Spleen (tissue), 11 donors: ENCODE data around the gene RNF14. TPM values are rescaled to one million over a fixed set of nuclear protein-coding genes. Genes with fewer than 3 reads are reported as not detected.

Source experiments
- DNase-seq: peaks from one replicate; pipeline ENCODE4 v3.0.0-alpha.2; 2020
- H3K27ac ChIP-seq, 8 donors: fragments of 200-600 bp; sonication (generic) in 7 of 8; 1 replicate in 4 of 8; 2 replicates in 4 of 8; pipeline versions ENCODE4 v1.5.0 to v1.8.0; 2016 to 2021; ENCODE audit warnings: inconsistent platforms in 4 of 8, mild to moderate bottlenecking in 4 of 8, moderate library complexity in 1 of 8
- H3K27me3 ChIP-seq, 7 donors: fragments of 200-600 bp; sonication (generic) in 6 of 7; replicated peaks in 1 of 7; 1 replicate in 4 of 7; 2 replicates in 3 of 7; pipeline versions ENCODE4 v1.5.0 to v1.8.0; 2016 to 2021; ENCODE audit warnings: inconsistent platforms in 3 of 7, mild to moderate bottlenecking in 1 of 7
- H3K36me3 ChIP-seq, 6 donors: fragments of 200-600 bp; sonication (generic) in 5 of 6; 1 replicate in 4 of 6; 2 replicates in 2 of 6; pipeline versions ENCODE4 v1.5.0 to v1.8.0; 2016 to 2021; ENCODE audit warnings: inconsistent platforms in 2 of 6
- H3K4me1 ChIP-seq, 6 donors: fragments of 200-600 bp; sonication (generic) in 5 of 6; 1 replicate in 3 of 6; 2 replicates in 3 of 6; pipeline versions ENCODE4 v1.5.0 to v1.8.0; 2016 to 2021; ENCODE audit warnings: inconsistent platforms in 3 of 6
- H3K4me3 ChIP-seq, 8 donors: fragments of 200-600 bp; sonication (generic) in 7 of 8; 1 replicate in 4 of 8; 2 replicates in 4 of 8; pipeline versions ENCODE4 v1.5.0 to v1.8.0; 2016 to 2021; ENCODE audit warnings: inconsistent platforms in 4 of 8, mild to moderate bottlenecking in 4 of 8, moderate library complexity in 2 of 8
- H3K9me3 ChIP-seq, 8 donors: fragments of 200-600 bp; sonication (generic) in 7 of 8; 1 replicate in 4 of 8; 2 replicates in 4 of 8; pipeline versions ENCODE4 v1.5.0 to v1.8.0; 2016 to 2021; ENCODE audit warnings: inconsistent platforms in 4 of 8
- POLR2A ChIP-seq, 3 donors: fragments of 450-650 bp; IDR thresholded peaks; one replicate each; pipeline ENCODE4 v1.5.1; 2017; ENCODE audit warnings: antibody characterized with exemption in 3 of 3, mild to moderate bottlenecking in 1 of 3
- POLR2AphosphoS5 ChIP-seq, 3 donors: sonication (generic); formaldehyde crosslinking; IDR thresholded peaks; one replicate each; pipeline ENCODE4 v1.5.1; 2017; ENCODE audit warnings: antibody characterized with exemption in 3 of 3
- WGBS, 5 donors: extraction: QIAGEN DNeasy Blood & Tissue Kit in 3 of 5; methylation state at CpG; one replicate each; pipeline versions ENCODE4 v1.1.5 to v1.1.7; 2013 to 2018; 5-methylcytosine and 5-hydroxymethylcytosine counted together
- intact Hi-C: fragments of 100-400 bp; cut with DNase I; formaldehyde crosslinking; loops from one replicate; pipeline ENCODE4 v1.15.0; 2023; ENCODE audit warnings: low total_unique reads
- polyA plus RNA-seq, 3 donors: library from polyadenylated mRNA; stranded (reverse); fragments of 200-250 nt; gene quantifications; one replicate each; pipeline ENCODE4 v1.2.1, GENCODE V29; 2013
- total RNA-seq, 7 donors: library from RNA; depleted of rRNA in 3 of 7; stranded (reverse); fragments of >200 nt in 3 of 7; fragmentation: NEBNext Ultra II Directional in 4 of 7; extraction: Animal tissue kit (Norgen Biotek cat#: 25700) in 4 of 7; gene quantifications; one replicate each; pipeline versions ENCODE4 v1.1.0 to v1.2.1, GENCODE V29; 2016 to 2021
- TF ChIP-seq, protein P1 (sequence below), 11 experiments: fragments of 200-600 bp in 7 of 11; fragments of 450-650 bp in 4 of 11; sonication (generic) in 4 of 11; IDR thresholded peaks in 8 of 11; conservative IDR thresholded peaks in 3 of 11; 1 replicate in 7 of 11; 2 replicates in 4 of 11; pipeline versions ENCODE4 v1.4.0 to v1.8.0; 2016 to 2021; ENCODE audit warnings: antibody characterized with exemption in 11 of 11, inconsistent platforms in 4 of 11, mild to moderate bottlenecking in 1 of 11
- donor health status: healthy with polysubstance abuse.
- donor health status: DM: no; HTN: no; CAD: no; lungs with moderate emphysema.
- donor health status: DM: no; HTN: no; CAD: no.
- donor health status: Bipolar disorder and iron deficiency.
- donor health status: healthy.
- donor health status: DM: no; HTN: no; CAD: no.
- donor health status: DM: yes; HTN: yes; CAD: no.

Gene RNF14
- total and polyA plus RNA-seq, 10 donors = 13.6 to 60.2 (median 45.3) TPM

DNA sequence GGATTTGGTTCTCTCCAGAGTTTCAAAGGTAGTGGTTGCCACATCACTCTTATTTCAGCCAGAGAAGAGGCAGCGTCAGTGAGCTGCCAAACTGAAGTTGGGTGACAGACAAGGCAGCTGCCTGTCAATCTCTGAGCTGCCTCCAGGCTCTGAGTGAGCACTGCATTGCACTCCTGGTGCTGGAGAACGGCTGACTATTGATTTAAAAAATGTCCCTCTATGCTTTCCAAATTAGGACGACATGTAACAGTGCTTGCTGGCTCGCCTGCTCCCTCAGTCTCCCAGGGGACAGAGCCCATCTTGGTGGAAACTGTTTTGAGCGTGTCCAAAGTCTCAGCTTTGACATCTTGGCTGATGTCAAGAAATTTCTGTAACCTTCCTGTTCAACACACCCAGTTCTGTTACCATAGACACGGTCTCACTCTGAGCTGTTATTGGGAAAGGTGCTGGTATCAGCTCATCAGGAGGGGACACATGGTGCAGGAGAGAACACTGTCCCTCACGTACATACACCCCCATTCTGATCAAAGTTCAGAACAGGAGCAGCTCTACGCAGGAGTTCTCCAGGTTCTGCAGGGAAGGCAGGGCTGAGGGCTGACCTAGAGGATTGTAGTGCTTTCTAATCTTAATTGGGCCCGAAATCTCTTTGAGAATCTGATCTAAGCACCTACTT lies 26.6 kb upstream of the RNF14 start:
- Histone ChIP-seq H3K4me3 (no peak overlapping the region), H3K9me3 (no peaks in the 10 kb centered on the region), H3K36me3 (peaks cover 0 to 62% (median 28%) of the 10 kb centered on the region in 6 donors), H3K4me1 (peaks cover 4 to 71% (median 44%) of the 10 kb centered on the region in 6 donors), H3K27me3 (no peaks in the 10 kb centered on the region), H3K27ac (peak overlapping the region in 5 of 8 donors; percentile 20 to 82 (median 65))
- DNase-seq = no peak
- intact Hi-C loops = no loop called here
- TF ChIP-seq POLR2A (IDR thresholded peaks at IDR 0.05) = no peak
- peak in 1 of 3 donors; percentile 1 for TF ChIP-seq POLR2AphosphoS5 (IDR thresholded peaks at IDR 0.05)
- 82 to 89% (median 85%) methylated on average over 9 of the region's 9 CpGs for WGBS, 5 donors

DNA sequence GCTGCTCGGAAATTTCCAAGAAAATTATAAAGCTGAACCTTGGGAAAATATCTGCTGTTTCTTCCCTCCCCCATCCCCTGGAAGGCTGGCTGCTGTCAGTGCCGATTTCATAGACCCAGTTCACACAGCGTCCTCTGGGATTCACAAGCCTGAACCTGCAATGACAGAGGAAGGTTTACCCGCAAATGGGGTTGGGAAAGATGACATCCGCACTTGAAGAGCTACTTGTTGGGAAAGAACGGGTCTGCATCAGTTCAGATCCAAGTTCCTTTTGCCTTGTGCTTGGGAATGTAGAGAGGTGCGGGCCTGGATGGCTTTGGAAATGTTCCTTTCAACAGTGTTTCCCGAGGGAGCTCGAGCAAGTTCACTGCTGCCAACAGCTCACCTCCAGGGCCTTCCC lies 24.8 kb upstream of the RNF14 start:
- Histone ChIP-seq H3K4me1 (peaks cover 16 to 89% (median 59%) of the 10 kb centered on the region in 6 donors), H3K27ac (peak overlapping the region in 4 of 8 donors; percentile 29 to 69 (median 60)), H3K36me3 (peaks cover 0 to 54% (median 10%) of the 10 kb centered on the region in 6 donors), H3K27me3 (no peaks in the 10 kb centered on the region), H3K4me3 (no peak overlapping the region), H3K9me3 (no peaks in the 10 kb centered on the region)
- DNase-seq = no peak
- TF ChIP-seq POLR2A (IDR thresholded peaks at IDR 0.05) = no peak
- TF ChIP-seq, protein P1, sequence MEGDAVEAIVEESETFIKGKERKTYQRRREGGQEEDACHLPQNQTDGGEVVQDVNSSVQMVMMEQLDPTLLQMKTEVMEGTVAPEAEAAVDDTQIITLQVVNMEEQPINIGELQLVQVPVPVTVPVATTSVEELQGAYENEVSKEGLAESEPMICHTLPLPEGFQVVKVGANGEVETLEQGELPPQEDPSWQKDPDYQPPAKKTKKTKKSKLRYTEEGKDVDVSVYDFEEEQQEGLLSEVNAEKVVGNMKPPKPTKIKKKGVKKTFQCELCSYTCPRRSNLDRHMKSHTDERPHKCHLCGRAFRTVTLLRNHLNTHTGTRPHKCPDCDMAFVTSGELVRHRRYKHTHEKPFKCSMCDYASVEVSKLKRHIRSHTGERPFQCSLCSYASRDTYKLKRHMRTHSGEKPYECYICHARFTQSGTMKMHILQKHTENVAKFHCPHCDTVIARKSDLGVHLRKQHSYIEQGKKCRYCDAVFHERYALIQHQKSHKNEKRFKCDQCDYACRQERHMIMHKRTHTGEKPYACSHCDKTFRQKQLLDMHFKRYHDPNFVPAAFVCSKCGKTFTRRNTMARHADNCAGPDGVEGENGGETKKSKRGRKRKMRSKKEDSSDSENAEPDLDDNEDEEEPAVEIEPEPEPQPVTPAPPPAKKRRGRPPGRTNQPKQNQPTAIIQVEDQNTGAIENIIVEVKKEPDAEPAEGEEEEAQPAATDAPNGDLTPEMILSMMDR (IDR thresholded peaks at IDR 0.05 in 8 of 11, conservative IDR thresholded peaks at IDR 0.05 in 3 of 11) = no peak
- peak in 1 of 3 donors; percentile 19 for TF ChIP-seq POLR2AphosphoS5 (IDR thresholded peaks at IDR 0.05)
- intact Hi-C loops = no loop called here
- 75 to 86% (median 84%) methylated on average over 9 of the region's 9 CpGs for WGBS, 5 donors

DNA sequence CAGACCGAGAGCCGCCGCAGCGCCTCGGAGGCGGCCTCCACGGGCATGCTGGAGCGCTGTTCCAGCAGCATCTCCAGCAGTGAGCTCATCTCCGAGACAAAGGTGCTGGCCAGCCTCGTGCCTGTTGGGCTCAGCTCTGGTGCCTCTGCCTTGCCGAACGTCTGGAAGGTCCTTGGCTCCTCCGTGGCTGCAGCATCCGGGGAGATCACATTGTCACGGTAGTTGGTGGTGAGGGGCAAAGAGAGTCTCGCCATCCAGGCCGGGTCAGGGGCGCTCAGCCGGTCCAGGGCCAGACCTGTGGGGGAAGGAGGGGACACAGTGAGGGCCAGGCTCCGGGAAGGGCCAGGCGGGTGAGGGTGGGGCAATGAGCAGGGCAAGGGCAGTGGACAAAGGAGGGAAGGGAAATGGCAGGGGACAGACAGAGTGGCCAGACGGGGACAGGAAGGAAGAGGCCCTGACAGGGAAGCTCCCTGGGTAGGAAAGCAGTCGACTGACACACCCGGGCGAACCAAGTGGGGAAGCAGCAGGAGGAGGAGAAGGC lies 23.3 kb upstream of the RNF14 start:
- Histone ChIP-seq H3K4me3 (no peak overlapping the region), H3K27ac (peak overlapping the region in 5 of 8 donors; percentile 29 to 69 (median 57)), H3K9me3 (no peaks in the 10 kb centered on the region), H3K4me1 (peaks cover 17 to 98% (median 66%) of the 10 kb centered on the region in 6 donors), H3K27me3 (no peaks in the 10 kb centered on the region), H3K36me3 (peaks cover 0 to 54% (median 5%) of the 10 kb centered on the region in 6 donors)
- 53 to 70% (median 59%) methylated on average over 22 to 25 of the region's 25 CpGs for WGBS, 5 donors
- DNase-seq = peak; percentile 86
- TF ChIP-seq, protein P1 (IDR thresholded peaks at IDR 0.05 in 8 of 11, conservative IDR thresholded peaks at IDR 0.05 in 3 of 11) = no peak
- peak; percentile 70 to 83 (median 80) for TF ChIP-seq POLR2AphosphoS5 (IDR thresholded peaks at IDR 0.05)
- intact Hi-C loops = no loop called here

DNA sequence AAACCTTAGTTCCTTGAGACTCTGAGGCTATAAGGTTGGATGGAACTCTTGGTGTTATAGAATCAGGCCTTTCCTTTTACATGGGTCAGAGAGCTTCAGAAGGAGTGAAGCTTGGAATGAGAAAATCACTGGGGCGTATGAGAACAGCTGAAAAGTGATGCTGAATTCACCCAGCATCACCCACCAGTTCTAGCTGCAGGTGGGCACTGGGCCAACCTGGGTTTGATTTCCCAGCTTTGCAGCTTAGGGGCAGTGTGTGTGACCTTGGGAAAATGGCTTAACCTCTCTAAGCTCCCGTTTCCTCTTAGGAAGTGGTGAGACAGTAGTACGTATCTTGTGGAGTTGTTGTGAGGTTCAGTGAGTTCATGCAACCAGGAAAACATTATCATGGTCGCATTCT lies 21.6 kb upstream of the RNF14 start:
- intact Hi-C loops = no loop called here
- Histone ChIP-seq H3K4me3 (no peak overlapping the region), H3K27me3 (no peaks in the 10 kb centered on the region), H3K4me1 (peaks cover 20 to 98% (median 68%) of the 10 kb centered on the region in 6 donors), H3K27ac (peak overlapping the region in 6 of 8 donors; percentile 1 to 65 (median 38)), H3K36me3 (peaks cover 0 to 46% (median 5%) of the 10 kb centered on the region in 6 donors), H3K9me3 (no peaks in the 10 kb centered on the region)
- TF ChIP-seq POLR2AphosphoS5 (IDR thresholded peaks at IDR 0.05) (peak in 1 of 3 donors; percentile 47), POLR2A (IDR thresholded peaks at IDR 0.05) (no peak)
- no peak for DNase-seq
- WGBS, 5 donors = 46 to 75% (median 50%) methylated on average over 4 of the region's 4 CpGs

DNA sequence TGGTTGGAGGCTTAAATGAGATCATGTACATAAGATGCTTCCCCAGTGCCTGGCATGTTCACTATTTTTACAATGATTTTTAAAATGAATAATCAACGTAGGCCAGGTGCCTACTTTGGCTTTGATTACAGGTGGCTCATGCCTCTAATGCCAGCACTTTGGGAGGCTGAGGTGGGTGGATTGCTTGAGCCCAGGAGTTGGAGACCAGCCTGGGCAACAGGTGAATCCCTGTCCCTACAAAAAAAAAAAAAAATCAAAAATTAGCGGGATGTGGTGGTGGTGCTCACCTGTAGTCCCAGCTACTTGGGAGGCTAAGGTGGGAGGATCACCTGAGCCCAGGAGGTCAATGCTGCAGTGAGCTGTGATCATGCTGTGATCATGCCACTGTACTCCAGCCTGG lies 20.1 kb upstream of the RNF14 start:
- Histone ChIP-seq H3K36me3 (peaks cover 0 to 42% (median 5%) of the 10 kb centered on the region in 6 donors), H3K4me1 (peaks cover 20 to 99% (median 75%) of the 10 kb centered on the region in 6 donors), H3K9me3 (no peaks in the 10 kb centered on the region), H3K4me3 (no peak overlapping the region), H3K27ac (no peak overlapping the region), H3K27me3 (no peaks in the 10 kb centered on the region)
- TF ChIP-seq POLR2AphosphoS5 (IDR thresholded peaks at IDR 0.05) (no peak), POLR2A (IDR thresholded peaks at IDR 0.05) (no peak)
- TF ChIP-seq, protein P1 (IDR thresholded peaks at IDR 0.05 in 8 of 11, conservative IDR thresholded peaks at IDR 0.05 in 3 of 11) = no peak
- 74 to 97% (median 86%) methylated on average over 2 of the region's 2 CpGs for whole genome bisulfite sequencing, 5 donors
- intact Hi-C loops = no loop called here
- no peak for DNase-seq
